Activated CD4-positive, CD25-positive, alpha-beta regulatory T cell treated with anti-CD3 and anti-CD28 coated beads, Interleukin-2, amount 50 U/mL, for 24 hours (primary cell): Measurements from ENCODE around the gene RPL11.

Source experiments
- ATAC-seq, 2 donors: fragments of 150-1000 bp; cut with Tn5 transposase; one replicate each; pipeline ENCODE4 v1.10.0; 2021; ENCODE audit warnings: mild to moderate bottlenecking in 1 of 2, moderate library complexity in 1 of 2

The RPL11 gene

DNA sequence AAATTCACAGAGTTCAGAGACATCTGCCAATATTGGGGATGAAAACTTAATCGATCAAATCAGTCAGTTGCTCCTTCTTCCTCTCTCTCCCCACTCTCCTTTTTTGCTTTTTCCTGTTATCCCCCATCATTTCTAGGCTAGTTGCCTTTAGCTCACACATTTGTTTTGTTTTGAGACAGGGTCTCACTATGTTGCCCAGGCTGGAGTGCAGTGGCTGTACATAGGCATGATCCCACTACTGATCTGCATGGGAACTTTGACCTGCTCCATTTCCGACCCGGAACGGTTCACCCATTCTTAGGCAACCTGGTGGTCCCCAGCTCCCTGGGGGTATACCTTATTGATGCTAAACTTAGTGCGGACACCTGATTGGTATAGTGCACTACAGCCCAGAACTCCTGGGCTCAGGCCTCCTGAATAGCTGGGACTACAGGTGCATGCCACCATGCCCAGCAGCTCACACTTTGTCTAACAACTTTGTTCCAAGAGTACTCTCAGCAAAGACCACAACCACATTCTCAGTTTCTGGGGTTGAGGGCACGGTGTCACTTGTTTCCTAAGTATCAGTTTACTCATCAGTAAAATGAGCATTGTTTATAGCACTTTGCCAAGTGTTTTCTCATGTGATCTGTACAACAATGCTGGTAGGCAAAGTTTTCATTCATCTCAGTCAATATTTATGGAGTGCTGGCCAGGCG lies 45.0 kb downstream of the RPL11 start:
- ATAC-seq = peak; percentile 38 to 58

DNA sequence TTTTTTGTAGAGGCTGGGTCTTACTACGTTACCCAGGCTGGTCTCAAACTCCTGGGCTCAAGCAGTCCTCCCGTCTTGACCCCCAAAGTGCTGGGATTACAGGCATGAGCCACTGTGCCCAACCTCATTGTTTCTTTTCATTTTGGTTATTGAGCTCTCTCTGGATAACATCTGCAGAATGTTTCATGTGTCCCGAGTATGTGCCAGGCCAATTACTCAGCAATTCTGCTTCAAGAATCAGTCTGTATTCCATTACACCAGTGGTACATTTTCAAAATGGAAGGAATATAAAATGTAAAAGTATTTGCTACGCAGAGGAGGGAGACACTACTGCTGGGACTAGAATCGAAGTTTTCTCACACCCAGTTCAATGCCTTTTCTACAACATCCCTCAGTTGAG lies 50.0 kb downstream of the RPL11 start:
- no peak for ATAC-seq

DNA sequence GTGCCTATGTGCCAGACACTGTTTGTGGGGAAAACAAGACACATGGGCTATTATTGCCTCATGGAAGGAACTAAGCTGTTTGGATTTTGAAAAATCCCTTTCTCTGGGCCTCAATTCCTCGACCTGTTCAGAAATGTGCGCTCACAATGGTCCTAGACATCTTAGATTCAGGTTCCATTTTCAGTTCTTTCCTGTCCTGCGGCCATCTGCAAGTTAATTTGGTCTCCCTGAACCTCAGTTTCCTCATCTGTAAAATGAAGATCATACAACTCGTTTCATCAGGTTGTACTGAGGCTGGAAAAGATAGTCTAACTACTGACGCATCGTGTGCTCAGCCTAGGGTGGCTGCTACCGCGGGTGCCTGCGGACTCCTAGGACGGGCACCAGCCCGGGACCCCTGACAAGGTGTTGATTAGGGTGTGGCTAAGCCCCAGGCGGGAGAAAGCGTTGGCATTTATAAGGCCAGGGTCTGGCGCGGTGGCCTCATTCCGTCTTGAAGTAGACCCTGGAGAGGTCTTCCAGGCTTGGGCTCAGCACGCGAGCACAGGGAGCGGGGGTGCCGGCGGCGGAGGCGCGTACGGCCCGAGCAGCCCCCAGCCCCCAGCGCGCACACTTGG lies 51.2 kb downstream of the RPL11 start:
- ATAC-seq = peak; percentile 44 to 58

DNA sequence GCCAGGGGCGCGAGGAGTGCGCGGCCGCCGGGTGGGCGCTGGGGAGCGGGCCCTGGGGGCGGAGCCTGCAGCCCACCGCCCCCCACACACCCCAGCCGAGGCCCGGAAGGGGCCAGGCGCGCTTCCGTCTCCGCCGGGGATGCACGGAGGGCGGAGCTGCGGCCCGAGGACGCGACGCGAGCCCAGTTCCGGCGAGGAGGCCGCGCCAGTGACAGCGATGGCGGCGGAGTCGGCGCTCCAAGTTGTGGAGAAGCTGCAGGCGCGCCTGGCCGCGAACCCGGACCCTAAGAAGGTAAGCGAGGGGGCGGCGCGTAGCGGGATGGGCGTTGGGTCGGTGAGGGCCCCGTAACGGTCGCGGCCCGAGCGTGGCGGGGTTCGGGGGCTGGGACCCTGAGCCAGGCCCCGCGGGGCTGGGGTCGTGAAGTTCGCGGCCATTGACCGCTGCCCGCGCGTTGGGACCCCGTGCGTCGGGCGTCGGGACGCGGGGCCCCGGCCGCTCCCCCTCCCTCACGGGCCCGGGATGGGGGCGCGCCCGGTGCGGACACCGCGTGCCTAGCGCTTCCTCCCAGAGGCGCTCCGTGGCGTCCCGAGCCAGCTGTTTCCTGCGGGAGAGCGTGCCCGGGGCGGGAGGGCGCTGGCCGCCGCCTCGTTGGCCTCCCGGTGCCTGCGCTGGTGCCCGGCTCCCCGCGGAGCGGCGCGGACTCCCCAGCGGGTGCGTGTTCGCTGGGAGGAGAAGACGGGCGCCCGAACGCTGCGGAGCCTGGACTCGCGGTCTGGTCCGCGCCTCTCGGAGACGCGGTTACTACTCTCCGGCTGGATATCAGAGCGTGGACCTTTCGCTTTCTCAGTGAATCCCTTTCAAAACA lies 51.9 kb downstream of the RPL11 start, which contains the start of gene ELOA:
TSS of gene ELOA (plus strand) at position 185 of the 866 bp plus-strand sequence. CDS start at position 218, 33 bp downstream.
- peak; percentile 95 to 96 for ATAC-seq

DNA sequence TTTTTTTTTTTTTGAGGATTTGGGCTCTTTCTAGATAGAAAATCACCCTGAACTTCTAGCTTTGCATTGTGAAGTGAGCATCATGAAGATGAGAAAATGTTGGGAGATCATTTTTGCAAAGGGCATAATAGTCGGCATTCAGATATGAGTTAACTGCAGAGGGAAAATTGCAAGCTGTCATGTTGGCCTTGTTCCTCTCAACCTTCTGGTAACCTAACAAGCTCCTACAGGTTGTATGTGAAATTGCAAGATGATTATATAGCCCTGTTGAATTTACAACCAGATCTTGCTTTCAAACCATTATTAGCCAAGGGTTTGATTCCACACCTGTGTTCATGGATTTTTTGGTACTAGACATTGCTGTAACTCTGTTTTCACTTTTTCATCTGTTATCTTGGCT lies 53.9 kb downstream of the RPL11 start:
- ATAC-seq = no peak
